Fibroblast of gingiva (primary cell): Measurements from ENCODE around the gene TBRG4.

Experiments
- DNase-seq: peaks from one replicate; pipeline ENCODE4 v3.0.0-alpha.2; 2011; ENCODE audit warnings: low read depth

TBRG4 gene

DNA sequence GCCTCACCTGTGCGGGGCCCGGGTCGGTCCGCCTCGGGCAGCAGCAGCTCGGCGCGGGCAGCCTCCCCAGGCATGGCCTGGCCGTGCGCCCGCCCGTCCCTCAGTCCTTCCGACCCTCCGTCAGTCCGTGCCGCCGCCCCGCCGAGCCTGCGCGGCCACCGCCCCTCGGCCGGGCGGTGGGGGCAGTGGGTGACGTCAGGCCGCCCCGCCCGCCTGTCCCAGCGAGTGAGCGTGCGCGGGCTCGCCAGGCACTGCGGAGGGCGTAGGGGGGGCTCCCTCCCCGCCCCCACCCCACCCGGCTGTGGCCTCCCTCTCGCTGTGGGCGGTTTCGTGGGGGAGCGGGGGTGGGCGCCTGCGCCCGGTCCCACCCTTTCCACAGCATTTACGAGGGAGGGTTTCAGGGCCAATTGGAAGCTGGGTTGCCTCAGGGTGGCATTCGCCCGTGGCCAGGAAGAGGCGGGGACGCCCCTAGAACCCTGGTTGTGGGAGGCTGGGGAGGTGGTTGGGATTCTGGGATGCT lies 22.6 kb downstream of the TBRG4 start, which contains the start of gene NACAD:
Gene NACAD (minus strand): TSS at position 149 of the 520 bp plus-strand sequence. CDS start 75 bp downstream, at position 74.
- no peak for DNase-seq

DNA sequence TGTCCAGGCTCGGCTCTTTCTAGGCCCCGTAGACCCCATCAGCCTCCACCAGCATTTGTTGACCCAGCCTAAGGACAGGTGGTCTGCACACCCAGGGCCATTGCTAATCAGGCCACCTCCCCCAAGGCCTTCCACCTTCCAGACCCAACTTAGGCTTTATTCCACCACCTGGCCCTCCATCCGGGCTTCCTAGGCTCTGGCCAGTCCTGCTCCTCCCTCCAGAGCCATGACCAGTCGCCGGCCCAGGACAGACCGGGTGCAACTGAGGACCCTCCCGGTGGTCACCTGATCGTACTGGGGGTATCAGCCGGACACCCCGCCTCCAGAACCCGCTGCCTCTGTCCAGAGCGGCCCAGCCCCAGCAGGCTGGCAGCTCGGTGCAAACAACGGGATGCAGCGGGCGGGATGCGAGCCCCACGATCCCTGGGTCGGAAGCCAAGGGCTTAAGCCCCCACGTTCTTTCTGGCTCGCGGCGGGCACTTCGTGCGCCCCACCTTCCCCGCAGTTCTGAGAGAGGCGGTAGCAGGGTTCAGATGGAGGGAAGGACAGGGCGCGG lies 23.3 kb downstream of the TBRG4 start:
- DNase-seq: no peak

DNA sequence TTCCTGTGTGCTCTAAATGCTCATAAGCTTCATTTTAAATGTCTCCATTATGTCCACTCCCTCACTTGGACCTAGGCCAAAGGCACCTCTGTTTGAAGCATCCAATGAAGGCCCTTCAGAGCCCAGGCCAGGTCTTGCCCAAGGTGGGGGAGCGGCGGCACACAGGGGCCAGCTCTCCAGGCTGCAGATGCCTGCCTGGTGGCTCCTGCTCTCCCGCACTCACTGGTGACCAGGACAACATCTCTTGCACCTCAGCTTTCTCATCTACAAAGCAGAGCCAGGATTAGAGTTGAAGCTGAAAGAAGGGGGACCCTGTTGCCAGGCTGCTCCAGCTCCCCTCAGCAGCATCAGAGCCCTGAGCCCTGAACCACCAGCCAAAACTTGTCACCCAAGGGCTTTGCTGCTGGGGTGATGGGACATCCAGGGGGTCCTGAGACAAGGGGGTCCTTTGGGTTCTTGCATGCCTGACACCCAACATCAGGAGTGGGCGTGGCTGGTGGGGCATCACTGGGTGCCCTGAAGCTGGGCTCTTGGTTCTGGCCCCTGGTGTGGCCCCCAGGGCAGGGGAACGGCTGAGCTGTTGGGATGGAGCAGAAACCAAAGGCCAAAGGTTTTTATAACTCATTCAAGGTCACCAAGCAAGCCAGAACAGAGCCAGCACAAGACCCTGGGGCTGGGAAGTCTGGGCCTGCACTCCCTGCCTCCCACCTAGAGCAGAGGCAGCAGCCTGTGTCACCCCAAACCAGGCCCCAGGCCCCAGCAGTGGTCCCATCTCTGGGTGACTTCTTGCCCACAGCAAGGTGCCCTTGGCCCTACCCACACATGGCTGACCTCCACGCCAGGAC lies 24.0 kb downstream of the TBRG4 start:
- no peak for DNase-seq

DNA sequence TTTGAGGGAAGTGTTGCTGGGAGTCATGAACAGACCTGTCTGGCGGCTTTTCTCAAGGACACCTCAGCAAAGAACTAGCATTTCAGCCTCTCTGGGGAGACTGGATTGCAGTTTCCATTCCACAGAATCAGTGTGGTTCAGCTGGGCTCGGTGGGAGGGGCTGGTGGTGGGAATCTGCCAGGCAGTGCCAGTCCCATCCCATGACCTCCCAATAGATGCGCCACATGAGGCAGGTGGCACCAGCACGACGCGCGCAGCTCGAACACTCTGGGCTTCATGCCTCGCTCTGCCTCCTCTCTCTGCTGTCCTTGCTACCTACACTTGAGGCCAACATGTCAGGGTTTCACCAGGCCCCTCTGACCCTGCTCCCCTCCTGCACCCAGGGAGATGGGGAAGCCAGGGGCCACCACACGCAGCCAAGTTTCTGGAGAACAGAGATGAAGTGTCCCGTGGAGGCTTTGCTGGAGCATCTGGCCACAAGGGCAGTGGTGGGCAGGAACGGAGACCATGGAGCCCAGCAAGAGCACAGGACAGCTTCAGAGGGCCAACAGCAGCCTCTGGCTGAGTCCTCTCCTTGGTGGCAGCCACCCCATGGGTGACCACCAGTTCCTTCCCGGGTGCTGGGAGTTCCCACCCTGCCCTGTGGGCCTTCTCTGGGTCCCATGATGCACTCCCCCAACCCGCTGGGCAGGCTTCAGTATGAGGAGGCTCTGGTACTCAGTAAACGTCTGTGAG lies 25.0 kb downstream of the TBRG4 start:
- no peak for DNase-seq

DNA sequence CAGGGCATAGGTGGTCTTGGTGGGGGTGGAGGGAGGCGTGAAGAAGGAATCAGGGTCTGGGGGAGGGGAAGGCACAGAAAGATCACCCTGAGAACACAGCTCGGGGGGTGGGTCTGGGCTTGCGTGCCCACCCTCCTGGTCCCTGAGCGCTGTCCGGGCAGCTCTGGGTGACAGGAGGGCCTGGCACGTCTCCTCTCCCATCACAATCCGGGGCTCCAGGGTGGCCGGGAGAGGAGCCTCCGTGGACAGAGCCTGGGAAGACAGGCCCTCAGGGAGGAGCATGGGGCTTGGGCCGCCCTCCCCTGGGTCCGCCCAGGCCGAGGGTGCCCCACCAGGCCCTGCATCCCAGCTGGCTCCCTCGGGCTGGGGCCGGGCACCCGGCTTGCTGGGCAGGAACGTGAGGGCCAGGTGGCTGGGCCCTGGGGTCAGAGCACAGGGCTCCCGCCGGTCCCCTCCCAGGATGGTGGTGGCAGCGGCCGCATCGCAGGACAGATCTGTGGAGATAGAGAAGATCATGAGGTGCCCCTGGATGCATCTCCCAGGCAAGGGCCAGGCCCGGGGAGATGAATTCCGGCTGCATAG lies 25.8 kb downstream of the TBRG4 start:
- DNase-seq: no peak

DNA sequence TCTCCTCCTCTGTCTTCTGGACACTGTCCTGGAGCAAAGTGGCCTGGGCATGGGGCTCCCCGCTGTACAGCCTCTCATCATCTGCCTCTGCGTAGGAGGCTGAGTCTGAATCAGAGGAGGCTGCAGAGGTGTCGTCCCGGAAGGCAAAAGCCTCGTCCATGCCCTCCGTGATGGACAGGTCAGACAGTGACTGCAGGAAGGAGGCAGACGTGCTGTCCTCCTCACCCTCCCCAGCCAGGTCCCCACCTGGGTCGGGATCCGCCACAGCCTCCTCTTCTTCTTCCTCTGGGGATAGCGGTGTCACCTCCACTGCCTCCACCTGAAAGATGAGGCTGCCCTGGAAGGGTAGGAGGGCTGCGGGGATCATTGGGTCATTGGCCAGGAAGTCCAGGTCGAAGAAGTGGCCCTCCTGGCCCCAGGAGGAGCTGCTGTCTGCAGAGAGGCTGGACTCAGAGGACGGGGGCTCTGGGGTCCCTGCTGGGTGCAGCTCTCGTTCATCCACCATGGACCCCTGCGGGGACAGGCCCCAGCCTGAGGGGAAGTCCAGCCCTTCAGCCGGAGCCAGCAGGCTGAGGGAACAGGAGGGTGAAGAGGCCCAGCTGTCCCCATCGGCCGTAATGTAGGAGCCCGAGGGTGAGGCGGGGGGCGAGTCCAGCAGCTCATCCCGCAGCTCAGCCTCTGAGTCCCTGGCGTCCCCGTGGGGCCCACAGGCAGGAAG lies 26.4 kb downstream of the TBRG4 start:
- DNase-seq: no peak

DNA sequence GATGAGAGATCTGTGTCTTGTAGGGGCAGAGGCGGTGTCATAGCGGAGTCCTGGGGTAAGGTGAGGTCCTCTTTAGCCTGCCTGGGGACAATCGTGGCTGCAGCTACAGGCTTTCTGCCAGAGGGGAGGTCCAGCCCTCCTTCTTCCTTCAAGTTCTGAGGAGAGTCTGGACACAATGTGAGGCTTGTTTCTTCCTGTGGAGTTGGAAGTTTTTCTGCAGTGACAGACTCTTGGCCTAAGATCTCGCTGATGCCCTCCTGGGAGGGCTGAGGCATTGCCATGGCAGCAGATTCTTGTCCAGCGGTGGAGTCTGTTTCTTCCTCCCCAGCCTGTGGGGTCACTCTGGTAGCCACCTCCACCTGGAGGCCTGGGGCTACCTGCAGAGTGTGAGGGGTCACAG lies 27.2 kb downstream of the TBRG4 start:
- no peak for DNase-seq

DNA sequence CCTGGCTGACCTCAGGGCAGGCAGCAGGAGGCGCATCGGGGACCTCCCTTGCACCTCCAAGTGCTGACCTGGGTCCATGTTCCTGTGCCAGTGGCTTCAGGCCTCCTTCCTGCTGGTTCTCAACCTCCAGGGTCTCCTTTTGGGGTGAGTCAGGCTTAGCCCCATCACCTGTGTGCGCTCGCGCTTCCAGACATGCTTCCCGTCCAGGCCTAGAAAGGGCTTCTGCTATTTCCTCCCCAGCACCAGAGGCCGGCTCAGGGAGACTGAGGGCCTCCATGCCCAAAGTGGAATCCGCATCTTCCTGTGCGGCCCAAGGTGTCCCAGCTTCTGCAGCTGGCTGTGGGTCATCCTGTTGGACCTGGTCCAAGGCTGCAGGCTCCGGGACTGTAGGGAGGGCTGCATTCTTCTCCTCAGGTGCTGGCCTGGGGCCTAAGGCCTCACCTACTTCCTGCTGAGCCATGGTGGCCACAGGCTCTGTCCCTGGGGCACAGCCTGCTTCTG lies 28.6 kb downstream of the TBRG4 start:
- no peak for DNase-seq

DNA sequence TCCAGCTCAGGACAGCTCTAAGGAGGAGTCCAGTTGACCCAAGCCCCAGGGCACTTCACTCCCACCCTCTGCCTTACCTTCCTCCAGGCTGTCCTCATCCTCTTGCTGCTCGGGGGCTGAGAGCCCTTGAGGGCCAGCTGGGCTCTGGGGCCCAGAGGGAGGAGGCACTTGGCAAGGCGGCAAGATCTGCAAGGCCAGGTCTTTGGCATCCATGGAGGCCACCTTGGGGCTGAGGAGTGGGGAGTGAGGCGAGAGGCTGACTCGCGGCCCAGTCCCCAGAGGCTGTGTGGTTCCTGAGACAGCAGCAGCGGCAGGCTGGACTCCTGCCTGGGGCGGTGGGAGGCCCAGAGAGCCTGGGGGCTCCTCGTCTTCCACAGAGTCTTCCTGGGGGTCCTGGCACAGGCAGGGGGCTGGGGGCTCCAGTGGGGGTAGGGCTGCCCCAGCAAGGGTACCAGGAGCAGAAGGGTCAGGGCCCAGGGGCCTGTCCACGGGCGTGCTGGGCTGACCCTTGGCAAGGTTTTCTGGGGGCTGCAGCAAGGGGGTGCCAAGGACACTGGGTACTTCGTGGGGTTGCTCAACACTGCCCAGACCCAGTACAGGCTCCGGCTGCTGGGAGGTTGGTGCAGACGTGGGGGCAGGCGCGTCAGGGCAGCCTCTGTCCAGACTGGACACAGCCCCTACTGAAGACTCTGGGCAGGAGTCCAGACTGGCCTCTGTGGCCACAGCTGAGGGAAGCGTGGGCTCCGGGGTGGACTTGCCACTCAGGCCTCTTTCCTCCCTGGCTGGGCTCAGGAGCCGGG lies 29.3 kb downstream of the TBRG4 start:
- no peak for DNase-seq

DNA sequence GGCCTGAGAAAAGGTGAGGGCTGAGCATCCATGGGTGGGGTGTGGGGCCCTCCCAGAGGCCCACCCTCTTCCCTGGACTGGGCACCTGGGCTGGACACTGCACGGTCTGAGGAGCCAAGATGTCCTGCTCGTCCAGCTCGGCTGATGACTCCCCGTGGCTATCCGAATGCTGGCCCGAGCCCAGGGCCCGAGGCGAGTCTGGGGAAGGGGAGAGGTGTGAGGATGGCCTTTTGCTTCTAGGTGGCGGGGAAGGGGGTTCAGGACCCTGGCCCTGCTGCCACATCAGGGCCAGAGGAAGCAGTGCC lies 29.9 kb downstream of the TBRG4 start:
- no peak for DNase-seq

DNA sequence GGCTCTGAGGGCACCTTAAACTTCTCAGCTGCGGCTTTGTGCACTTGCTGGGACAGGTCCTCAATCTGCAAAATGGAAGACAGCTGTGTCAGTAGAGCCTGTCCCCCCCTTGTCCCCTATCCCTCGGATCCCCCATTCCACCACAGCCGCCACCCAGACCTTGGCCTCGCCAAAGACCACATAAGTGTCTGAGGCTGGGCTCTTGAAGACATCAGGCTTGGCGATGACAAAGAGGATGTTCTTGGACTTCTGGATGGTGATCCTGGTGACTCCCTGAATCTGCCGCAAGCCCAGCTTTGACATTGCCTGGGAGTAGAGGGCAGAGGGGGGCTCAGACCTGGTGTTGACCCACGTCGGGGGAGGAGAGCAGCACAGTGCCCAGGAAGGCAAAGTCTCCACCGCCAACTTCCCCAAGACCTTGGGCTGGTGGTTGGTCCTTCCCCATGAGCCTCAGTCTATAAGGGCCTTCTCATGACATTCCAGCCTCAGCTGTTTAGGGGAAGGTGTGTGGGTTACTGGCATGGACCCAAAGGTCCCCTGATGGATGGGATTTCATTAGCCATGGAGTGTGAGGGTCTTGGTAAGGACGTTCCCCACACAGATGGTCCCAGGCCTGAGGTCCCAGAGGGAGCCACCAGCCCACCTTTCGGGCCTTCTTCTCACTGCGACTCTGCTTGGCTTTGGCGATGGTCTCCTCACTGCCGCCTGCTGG lies 30.4 kb downstream of the TBRG4 start:
- no peak for DNase-seq

DNA sequence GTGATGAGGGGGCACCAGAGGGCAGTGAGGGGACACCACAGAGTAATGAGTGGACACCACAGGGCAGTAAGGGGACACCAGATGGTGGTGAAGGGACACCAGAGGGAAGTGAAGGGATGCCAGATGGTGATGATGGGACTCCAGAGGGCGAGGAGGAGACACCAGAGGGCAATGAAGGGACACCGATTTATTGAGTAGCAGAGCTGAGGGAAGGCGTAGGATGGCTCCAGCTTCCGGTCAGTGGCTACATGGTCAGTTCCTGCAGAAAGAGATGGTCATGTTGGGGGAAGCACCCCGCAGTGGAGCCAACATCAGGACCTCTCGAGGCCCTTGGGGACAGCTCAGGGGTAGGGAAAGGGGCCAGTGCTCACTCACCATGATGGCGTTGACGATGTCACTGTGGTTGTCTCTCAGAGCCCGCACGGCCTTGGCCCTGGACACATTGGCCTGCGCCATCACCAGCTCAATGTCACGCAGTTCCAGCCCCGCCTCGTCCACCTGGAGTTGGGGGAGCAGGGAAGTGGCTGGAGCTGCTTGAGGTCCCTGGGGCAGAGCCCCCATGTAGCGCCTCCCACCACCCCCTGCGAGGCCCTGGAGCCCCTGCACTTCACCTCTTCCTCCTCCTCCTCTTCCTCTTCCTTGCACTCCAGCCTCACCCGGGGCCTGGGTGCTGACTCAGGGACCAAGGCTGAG lies 31.1 kb downstream of the TBRG4 start:
- no peak for DNase-seq

DNA sequence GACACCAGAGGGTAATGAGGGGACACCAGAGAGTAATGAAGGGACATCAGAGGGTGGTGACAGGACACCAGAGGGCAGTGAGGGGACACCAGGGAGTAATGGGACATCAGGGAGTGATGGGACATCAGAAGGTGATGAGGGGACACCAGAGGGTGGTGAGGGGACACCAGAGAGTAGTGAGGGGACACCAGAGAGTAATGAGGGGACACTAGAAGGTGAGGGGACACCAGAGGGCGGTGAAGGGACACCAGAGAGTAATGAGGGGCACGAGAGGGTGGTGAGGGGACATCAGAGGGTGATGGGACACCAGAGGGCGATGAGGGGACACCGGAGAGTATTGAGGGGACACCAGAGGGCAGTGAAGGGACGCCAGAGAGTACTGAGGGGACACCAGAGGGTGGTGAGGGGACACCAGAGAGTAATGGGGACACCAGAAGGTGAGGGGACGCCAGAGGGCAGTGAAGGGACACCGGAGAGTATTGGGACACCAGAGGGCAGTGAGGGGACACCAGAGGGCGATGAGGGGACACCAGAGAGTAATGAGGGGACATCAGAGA lies 33.3 kb downstream of the TBRG4 start:
- DNase-seq: no peak

DNA sequence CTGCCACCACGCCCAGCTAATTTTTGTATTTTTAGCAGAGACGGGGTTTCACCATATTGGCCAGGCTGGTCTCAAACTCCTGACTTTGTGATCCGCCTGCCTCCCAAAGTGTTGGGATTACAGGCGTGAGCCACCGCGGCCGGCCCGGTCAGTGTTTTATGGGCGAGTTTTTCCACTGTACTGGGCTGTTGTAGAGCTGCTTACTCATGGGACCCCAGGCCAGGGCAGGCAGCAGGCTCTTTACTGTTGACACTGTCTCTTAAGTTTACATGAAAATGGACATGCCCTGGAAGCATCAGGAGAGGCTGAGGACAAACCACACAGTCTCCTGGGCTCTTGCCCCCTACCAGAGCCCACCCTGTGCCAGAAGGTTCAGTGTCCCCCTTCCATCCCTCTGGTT lies 33.9 kb downstream of the TBRG4 start:
- no peak for DNase-seq

DNA sequence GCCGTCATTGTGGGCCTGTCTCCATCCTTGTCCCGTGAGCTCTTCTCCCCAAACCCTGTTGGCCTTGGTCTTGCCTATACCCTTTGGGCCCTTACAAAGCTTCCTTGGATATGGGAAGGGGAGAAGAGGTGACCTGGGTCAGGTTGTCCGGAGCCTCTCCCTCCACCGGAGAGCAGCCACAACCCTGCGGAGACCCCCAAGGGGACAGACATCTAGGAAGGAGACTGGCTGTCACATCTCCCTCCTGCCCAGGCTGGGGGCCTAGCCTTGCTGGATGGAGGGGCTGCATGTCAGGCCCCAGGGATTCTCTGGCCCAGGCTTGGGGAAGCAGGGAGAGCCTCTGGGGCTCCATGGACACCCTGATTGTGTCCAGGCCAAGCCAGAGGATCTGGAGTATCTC lies 34.6 kb downstream of the TBRG4 start:
- DNase-seq: no peak

DNA sequence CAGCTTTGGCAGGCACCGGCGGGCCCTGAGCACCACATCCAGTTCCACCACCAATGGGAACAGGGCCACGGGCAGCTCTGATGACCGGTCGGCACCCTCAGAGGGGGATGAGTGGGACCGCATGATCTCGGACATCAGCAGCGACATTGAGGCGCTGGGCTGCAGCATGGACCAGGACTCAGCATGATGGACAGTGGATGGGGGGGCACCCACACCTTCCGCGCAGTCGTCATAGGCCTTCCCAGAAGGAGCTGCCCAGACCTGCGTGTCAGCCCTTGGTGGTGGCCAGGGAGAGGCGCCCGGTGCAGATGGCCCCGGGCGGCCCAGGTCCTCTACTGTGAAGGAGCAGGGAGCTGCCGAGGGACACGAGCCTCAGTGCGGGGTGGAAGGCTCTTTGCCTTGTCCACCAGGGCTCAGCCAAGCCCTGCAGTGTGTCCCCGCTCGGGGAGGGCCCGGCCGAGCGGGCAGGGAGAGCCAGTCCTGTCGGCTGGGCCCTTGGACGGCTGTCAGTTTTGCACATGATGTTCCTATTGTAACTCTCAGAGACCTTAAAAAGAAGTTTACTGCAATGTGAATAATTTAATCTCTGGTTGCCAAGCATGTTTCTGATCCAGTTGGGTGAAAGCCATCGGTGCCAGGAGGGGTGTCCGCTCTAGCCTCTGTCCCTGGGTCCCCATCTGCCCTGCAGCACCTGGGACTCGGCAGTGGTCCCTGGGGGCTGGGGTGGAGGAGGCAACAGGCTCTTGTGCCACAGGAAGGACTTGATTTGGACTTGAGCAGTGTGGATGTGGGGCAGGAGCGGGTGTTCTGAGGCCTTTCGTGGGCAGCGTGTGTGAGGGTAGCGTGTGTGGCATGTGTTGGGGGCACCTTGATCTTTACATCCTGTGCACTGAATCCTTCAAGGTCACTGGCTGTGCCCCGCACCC lies 35.4 kb downstream of the TBRG4 start:
- DNase-seq: no peak

DNA sequence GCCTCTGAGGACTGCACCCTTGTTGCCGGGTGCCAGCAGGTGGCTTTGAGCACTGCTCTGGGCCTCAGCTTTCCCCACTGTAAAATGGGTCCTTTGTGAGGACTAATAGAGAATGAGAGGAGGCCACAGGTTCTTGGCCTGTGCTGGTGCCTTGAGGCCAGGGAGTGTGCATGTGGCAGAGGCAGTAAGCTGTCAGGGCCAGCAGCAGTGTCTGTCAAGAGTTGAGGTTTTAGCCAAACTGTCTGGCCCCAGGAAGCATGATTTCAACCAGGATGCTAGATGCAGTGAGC lies 36.2 kb downstream of the TBRG4 start:
- DNase-seq: no peak

DNA sequence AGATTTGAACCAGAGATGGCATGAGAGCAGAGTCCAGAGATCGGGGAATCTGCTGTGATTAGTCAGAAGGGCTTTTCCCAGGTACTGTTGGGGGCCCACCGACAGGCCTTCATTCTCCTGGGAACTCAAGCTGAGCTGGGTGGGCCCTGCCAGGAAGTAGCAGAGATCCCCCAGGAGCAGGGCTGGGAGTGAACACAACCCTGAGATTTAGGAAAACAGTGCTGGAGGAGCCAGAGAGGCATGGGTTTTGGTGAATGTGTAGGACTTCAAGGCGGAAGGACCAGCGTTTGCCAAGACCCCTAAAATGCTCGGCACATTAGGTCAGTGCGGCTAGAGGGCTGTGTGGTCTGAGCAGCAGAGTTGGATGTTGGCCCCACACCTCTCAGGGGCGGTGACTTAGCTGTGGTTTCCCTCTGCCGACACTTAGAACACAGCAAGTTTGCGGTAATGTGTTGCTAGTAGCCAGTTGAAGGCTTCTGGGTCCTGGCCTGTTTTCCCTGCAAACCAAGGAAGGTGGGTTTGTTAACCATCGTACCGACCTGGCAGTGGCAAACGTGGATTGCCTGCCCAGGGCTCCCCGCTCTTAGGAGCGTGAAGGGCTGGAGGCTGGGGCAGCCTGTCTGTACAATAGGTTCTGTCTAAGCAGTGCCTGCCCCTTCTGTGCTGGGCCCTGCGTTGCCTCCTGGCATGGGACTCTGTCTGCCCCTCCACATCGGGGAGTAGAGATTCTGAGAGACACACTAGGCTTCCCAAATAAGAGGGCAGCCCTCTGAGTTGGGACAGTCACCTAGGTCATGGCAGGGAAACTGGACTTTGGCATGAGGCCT lies 36.8 kb downstream of the TBRG4 start:
- no peak for DNase-seq
